Stimulated activated CD8-positive, alpha-beta memory T cell treated with anti-CD3 and anti-CD28 coated beads, Interleukin-15, amount 100 ng/mL, for 48 hours (primary cell): ENCODE measurements around the gene CDH8.

ENCODE experiments used
- DNase-seq, 2 donors: peaks; one replicate each; pipeline ENCODE4 v3.0.0-alpha.2; 2020; ENCODE audit warnings: low read depth in 2 of 2

CDH8 gene

GRCh38 chr16:62033065-62033464, 3.2 kb downstream of the CDH8 start:
- DNase-seq: no peak

- DNase-seq: no peak
Measured at GRCh38 chr16:62029947-62030346, 6.3 kb downstream of the CDH8 start.

DNA sequence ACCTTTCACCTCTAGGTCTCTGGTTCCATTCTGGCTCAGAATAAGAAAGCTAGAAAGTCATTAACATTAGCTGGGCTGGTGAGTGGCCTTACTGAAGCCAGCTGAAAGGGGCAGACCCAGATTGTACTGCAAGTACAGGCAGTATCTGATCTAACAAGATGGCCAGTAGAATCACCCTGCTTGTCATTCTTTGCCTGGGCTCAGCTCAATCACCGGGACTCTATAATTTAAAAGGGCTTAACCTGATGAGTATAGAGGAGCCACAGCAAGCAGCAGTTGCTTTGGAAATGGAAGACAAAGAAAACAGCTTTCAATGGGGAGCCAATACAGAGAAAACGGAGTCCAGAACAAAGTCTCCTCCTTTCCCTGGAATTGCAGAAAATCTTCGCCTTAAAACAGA, 13.6 kb downstream of the CDH8 start:
- no peak for DNase-seq

DNA sequence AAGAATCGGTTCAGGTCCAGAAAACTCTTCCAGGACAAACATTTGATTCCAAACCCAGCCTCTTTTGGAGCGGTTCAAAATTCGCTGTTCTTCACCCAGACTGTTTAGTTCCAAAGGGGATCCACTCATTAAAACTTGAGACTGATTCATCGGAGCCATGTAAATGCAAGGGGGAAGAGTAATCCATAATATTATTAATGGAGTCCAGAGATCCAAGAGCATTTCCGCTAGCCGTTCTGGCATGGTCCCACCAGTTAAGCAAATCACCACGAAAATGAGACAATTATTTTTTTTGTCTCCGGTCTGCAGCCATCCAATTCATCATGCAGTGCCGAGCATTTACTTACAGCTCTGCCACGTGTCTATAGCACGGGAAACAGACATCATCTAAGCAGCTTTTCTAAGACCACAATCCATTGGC, 15.1 kb downstream of the CDH8 start:
- no peak for DNase-seq

- DNase-seq: no peak
Measured at GRCh38 chr16:62020681-62021080, 15.6 kb downstream of the CDH8 start.

DNA sequence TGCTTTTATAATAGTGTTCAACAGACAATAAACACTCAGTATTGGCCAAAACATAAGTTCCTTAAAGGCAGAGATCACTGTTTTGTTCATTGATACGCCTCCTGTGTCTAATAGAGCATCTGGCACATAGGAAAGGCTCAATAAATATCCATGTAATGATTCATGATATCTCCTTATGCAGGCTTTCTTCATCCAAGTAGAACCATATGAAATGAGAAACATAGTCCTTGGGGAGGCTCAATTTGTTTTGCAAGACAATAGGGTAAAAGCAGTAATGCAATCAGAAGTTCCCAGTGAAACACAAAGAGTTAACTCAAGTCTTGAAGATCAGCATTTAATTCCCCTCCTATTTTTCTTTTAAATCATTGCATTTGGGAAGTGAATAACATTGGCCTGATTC, 16.4 kb downstream of the CDH8 start:
- DNase-seq: no peak

GRCh38 chr16:62018301-62019060, 17.8 kb downstream of the CDH8 start:
- DNase-seq: no peak

- no peak for DNase-seq
Measured at GRCh38 chr16:62014319-62014923, 21.8 kb downstream of the CDH8 start.

DNA sequence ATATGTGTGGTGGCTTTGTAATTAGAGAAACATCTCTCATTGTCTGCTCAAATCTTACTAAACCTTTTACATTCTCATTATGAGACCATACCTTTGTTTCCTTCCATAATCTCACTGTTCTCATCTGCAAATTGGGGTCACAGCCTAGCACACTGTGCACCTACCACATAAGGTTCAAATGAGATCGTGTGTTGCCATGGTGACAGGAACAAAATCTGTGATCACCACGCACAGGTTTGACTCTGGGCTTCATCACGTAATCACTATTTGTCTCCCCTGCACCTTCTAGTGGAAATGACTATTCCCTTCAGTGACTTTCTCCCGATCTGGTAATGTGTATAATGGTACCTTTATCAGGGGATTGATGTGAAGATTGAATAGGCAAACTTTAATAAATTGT, 26.1 kb downstream of the CDH8 start:
- DNase-seq: no peak

GRCh38 chr16:61998460-61998859, 37.8 kb downstream of the CDH8 start:
- DNase-seq: no peak

DNA sequence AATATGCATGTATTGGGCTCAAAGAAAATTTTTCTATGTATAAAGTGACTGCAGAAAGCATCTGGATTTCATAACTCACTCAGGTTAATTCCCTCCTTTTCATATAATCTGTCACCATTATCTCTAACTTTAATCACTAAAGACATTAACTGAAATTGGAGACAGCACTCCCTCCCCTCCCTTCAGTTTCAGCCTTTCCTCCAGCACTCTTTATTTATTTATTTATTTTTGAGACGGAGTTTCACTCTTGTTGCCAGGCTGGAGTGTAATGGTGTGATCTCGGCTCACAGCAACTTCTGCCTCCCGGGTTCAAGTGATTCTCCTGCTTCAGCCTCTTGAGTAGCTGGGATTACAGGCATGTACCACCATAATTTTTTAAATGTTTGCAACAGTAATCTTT, 43.1 kb downstream of the CDH8 start:
- no peak for DNase-seq

DNA sequence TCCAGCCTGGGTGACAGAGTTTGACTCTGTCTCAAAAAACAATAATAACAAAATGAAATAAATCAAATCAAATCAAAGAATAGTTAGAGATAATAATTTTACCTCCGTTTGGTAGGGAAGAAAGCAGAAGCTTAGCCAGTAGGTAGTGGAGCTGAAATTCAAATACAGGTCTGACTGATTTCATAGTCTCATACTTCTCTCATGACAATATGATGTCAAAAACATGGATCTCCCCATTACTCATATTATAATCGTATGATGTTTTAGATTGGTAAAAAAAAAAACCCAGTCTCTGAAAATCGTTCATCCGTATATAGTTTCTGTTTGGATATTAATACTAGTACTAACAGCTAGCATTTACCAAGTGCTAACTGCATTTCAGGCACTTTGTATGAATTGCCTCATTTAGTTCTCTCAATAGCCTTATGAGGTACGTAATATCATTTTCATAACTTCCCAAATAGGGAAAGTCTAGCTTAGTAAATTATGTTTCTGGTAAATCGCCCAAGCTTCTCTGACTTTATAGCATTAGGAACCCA, 48.7 kb downstream of the CDH8 start:
- no peak for DNase-seq

DNA sequence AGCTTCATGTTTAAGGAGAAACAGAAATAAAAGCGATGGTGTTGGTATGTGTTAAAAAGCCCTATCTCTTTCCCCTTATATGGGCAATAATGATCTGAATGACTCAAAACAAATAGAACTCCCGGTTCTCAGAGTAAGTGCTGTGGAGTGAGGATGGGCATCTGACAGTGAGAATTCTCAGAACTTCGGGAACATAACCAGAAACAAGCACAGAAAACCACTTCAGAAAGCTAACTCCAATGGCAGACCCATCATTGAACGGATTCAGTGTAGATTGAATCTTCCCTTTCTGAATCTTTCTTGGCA, 67.2 kb downstream of the CDH8 start:
- no peak for DNase-seq

GRCh38 chr16:61968242-61969076, 67.8 kb downstream of the CDH8 start:
- DNase-seq: no peak

DNA sequence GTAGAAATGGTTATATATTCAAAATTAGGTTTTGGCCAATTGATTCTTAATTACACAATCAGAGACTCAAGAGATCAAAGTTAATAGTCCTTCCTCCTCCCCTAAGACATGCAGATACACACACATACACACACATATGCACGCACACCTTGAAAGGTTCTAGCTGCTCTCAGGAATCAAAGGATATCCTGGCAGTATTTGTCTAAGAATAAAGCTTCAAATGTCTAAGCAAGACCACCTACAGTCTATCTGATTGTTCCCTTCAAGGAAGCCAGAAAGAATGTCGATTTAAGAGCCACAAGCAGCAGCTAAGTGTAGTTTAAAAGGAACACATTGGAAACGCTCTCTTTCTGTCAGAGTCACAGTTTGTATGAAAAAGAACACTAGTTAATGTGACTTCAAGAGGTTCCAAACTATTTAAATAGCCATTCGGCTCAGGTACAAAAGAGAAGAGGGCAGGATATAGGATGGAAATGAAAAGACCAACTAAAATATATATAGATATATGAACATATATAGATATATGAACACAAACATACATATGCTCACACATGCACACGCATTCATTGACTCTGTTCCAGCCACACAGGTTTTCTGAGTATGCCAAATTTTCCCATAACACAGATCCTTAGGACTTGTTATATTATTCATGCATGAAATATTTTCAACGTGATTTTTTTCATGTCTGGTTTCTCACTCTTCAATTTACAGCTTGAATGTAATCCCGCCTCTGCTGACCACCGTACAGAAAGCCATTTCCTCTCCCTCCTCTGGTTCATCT, 79.0 kb downstream of the CDH8 start:
- DNase-seq: no peak

GRCh38 chr16:61952841-61953240, 83.4 kb downstream of the CDH8 start:
- DNase-seq: no peak

GRCh38 chr16:61948414-61948813, 87.8 kb downstream of the CDH8 start:
- no peak for DNase-seq

DNA sequence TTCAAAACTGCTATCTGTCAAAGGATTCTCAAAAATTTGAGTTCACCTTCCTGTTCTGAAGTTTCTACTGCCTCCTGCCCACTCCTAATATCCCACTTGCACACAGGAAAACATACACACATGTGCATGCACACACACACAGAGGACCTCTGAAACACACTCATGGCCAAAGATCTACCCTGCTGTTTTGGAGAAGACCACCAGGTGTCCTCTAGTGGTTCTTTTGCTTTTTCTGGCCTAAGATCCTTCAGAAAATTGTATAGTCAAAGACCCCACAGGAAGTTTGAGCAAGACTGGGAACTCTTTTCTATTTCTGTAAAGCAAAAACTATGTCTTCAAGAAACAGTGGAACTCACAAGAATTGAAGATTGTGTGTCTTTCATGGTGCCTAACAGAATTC, 90.2 kb downstream of the CDH8 start:
- no peak for DNase-seq

GRCh38 chr16:61945511-61945910, 90.7 kb downstream of the CDH8 start:
- DNase-seq: no peak

DNA sequence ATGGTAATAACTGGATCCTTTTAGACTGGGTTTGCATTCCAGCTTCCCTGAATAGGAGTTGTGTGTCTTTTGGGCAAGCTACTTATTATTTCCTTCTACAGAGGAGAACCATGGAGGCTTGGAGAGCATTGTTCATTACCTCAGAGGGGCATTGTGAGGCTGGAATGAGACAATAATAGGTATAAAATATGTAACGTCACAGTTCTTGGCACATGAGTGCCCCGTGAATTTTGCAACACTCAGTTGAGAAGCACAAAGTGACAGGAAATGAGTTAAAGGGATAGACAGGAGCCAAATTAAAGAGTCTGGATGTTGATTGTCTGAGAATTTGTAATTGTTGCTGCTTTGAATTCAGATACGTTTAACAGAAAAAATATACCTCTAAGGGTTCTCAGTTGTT, 92.2 kb downstream of the CDH8 start:
- no peak for DNase-seq

DNA sequence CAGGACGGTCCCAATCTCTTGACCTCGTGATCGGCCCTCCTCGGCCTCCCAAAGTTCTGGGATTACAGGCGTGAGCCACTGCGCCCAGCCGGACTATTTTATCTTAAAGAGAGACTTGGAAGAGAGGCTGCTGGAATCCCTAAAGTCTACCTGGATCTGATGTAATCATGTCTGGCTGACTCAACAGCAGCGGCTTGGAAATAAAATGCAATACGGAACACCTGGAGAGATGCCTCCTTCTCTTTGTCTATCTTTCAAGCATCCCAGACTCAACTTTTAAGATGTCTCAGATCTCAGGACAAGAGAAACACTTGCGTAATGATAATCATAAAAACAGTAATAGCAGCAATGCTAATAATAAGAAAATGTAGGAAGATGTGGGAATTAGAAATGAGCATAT, 95.6 kb downstream of the CDH8 start:
- DNase-seq: no peak

GRCh38 chr16:61937646-61938045, 98.6 kb downstream of the CDH8 start:
- DNase-seq: no peak
